GM12865 (cell line): Measurements from ENCODE around the gene PRR23E.

Experiments
- DNase-seq: peaks from one replicate; pipeline ENCODE4 v3.0.0; 2010; ENCODE audit warnings: low read depth
- H3K4me3 ChIP-seq: 2 replicates; pipeline ENCODE4 v1.5.1; 2011; ENCODE audit warnings: mild to moderate bottlenecking, low read depth, low read length, control low read depth
- CTCF ChIP-seq: IDR thresholded peaks from 2 replicates; pipeline ENCODE4 v1.5.1; 2011; ENCODE audit warnings: low read length, control low read depth, low read depth, inconsistent platforms; ENCODE audit not compliant: insufficient read depth; ENCODE audit errors: missing control alignments

PRR23E gene

GRCh38 chr3:127247292-127247691 is 54.4 kb downstream of the PRR23E start:
- H3K4me3 ChIP-seq: no peak overlapping the region
- no peak for DNase-seq
- no peak for TF ChIP-seq CTCF
